ENCODE data around the gene GRID1.

Gene GRID1

DNA sequence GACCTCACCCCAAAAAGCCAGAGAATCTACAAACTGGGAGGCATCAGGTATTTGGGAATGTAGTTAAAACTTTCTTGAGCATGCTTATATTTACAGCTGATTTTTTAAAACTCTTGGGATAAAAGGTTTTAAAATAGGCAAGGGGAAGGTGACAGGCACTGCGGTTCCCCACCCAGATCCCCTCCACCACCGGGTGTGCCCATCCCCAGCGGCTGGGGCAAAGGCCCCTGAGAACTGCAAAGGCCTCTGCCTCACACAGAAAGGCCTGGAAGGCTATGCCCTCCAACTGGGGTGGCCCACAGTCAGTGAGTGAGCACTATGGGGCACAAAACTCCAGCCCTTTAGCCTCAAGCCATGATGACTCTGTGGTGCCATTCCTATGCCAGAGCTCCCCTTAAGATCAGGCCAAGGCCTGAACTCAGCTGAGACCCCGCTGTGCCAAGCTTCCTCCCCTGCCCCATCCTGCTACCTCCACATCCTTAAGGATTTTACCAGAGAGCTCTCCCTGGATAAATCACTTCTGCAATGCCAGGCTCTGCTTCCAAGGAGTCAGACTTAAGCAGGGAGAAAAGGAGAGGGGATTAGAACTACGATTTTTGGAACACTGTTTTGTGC lies 299.1 kb downstream of the GRID1 start:
- no peak for DNase-seq (ENCODE audit: low read depth in 3 of 3, low spot score in 1 of 3)

DNA sequence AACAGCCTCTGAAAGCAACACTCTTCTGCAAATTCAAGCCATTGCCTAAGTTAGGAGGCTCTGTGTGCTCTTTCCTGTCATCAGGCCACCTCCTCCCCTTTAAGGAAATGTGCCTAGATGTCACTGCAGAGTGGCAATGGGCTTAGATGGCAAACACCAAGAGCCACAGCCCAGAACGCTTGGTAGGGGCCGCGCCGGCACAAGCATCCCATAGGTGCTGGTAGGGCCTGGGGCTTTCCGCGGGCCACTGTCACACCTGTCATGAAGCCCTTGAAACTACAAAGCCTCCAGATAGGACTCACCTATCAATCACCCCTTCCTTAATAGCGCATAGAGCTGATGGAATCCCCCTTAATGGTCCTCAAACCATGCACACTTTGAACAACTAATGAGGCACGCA lies 299.9 kb downstream of the GRID1 start:
- DNase-seq (ENCODE audit: low read depth in 3 of 3, low spot score in 1 of 3) = no peak

DNA sequence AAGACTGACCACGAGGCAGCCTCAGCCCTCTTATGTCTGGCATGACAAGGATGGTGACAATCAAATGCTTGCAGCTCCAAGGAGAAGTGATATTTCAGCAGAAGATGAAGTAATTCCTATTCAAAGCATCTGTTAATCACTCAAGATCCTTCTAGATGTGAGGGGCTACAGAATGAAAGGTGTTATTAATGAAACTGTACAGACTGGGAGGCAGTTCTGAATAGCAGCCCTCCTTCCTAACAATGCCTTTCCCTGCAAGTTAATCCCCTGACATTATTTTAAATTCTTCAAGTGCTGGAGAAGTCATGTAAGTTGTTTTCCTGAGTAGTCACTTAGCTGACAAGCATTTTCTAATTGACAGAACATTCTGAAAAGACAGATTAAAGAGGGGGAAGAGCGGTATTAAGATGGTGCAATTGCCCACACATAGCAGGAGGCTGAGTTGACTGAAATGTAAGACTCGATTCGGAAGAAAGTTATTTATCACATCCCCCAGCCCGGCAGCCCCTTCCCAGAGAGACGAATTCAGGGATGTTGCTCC lies 300.8 kb downstream of the GRID1 start:
- DNase-seq (ENCODE audit: low read depth in 3 of 3, low spot score in 1 of 3) = no peak

DNA sequence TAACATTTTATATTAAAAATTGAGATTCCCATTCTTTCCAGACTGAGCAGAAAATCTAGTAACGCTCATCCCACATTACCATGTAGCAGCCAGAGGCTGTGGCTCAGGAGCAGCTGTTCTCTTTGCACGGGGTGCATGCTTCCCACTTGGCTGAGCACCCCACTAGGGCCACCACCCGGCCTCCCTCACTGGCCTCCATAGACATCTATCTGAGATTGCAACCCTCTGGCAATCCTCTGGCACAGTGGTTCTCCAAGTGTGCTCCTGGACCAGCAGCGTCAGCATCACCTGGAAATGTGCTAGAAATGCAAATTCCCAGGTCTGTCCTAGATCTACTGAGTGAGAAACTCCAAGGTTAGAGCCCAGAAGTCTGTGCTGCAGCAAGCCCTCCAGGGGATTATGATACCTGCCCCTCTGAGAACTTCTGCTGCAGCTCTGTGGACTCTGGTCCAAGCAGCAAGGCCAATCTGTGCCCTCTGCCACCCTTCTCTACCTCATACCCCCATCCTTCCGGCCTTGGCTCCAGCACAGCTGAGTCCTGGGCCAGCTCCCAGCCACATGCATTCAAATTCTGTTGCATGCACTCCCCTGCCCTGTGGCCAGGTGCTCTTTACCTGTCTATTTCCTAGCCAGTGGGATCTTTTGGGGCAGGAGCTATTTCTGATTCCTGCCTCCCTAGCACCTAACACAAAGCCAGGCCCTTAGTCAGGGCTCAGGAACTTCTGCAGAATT lies 301.5 kb downstream of the GRID1 start:
- DNase-seq (ENCODE audit: low read depth in 3 of 3, low spot score in 1 of 3) = no peak

DNA sequence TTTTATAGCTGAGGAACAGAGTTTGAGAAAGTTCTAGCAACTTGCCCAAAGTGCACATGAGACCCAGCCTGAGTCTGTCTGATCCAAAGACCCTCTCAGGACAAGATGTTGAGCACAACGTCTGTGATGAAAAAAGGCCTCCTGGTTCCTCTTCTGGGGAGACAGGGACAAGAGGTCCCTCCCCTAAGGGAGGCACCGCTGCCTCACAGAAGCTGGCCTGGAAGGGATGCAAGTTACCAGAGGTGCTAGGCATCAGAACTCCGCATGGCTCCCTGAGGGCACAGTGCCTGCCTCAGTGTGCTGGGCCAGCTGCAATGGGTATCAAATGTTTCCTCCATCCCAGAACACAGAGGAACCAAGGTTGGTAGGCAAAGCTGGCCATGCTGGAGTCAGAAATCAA lies 302.4 kb downstream of the GRID1 start:
- no peak for DNase-seq (ENCODE audit: low read depth in 3 of 3, low spot score in 1 of 3)

DNA sequence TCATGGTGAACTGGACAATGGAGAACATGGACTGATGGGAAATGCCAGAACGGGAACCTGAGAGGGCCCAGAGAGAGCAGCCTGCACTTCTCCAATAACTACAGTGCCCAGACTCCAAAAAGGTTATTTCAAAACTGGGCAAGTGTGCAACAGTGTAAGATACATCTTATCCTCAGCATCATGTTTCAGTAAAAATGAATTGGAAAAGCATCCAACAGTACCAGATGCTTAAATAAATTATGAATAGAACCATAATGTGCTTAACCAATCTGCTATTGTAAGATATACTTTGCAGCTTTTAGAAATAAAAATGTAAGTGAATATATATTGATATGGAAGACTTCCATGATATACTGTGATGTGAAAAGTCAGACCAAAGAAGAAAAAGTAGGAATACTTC lies 303.3 kb downstream of the GRID1 start:
- no peak for DNase-seq (ENCODE audit: low read depth in 3 of 3, low spot score in 1 of 3)

DNA sequence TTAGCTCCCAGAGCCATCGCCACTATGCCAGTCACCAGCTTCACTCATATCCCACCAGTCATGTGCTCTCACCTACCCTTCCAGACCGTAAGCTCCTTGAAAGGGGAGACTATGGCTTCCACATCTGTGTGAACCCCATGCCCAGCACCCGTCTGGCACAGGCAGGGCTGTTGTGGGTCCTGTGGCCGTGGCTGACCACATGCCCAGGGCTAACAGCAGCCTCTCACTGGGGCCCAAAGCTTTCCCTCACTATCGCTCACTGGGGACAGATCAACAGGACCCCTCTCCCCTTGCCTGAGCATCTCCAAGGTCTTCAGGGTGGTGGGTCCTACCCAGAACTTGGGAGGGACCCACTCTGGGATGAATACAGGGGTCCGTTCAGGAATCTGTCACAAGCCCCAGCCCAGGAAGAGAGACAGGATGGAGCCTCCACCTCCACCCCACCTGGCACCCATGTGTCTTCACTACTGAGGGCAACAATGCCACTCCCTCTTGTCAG lies 303.9 kb downstream of the GRID1 start:
- no peak for DNase-seq (ENCODE audit: low read depth in 3 of 3, low spot score in 1 of 3)

DNA sequence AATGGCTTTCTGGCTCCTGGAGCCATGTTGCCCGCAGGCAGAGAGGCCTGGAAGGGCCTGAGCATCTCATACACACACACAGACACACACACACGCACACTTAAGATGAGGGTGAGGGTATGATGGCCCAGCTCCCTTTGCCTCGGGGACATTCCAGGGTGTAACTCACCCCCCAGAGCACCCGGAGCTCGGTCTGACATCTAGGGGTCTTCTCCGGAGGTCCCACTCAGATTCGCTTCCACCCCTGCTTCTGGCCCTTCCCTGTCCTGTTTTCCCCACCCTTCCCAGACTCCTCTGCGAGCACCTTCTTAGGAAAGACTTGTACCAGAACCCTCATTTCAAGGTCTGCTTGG lies 304.4 kb downstream of the GRID1 start:
- DNase-seq (ENCODE audit: low read depth in 3 of 3, low spot score in 1 of 3) = no peak

DNA sequence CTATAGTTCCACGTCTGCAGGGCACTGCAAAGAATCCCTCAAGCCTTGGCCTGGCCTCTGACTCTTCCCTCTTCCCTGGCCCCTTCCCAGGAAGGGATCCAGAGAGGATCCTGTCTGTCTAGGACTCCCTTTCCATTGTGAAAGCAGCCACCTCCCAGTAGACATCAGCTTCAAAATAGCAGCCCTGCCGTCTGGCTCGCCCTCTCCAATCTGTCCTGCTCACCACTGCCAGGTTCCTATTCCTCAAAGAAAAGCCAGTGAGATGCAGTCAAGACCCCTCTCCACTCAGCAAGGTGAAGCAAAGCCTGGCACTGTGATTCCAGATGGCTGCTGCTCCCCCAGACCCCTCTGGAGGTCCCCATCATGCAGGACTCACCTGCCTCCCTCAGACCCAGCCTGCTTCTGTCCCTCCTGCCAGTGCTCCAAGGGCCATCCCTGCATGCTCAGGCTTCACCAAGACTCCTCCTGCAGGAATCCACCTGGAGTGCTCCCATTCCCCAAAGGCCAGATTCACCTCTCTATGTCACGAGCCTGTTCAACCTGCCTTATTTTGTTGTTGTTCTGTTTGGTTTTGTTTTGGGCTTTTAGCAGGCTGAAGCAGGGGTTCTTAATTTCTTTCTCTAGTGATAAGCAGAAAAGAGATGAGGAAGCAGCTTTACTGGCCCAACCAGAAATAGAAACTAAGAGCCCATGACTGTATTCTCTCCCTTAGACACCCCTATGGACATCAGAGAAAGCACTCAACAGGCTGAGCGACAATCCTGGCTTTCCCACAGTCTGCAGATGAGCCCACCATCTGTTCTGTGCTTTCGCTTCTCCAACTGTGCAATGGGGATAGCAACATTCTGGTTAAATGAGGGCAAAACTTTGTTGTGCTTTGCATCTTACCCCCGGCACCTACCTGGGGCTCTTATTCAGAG lies 305.1 kb downstream of the GRID1 start:
- DNase-seq (ENCODE audit: low read depth in 3 of 3, low spot score in 1 of 3) = no peak

DNA sequence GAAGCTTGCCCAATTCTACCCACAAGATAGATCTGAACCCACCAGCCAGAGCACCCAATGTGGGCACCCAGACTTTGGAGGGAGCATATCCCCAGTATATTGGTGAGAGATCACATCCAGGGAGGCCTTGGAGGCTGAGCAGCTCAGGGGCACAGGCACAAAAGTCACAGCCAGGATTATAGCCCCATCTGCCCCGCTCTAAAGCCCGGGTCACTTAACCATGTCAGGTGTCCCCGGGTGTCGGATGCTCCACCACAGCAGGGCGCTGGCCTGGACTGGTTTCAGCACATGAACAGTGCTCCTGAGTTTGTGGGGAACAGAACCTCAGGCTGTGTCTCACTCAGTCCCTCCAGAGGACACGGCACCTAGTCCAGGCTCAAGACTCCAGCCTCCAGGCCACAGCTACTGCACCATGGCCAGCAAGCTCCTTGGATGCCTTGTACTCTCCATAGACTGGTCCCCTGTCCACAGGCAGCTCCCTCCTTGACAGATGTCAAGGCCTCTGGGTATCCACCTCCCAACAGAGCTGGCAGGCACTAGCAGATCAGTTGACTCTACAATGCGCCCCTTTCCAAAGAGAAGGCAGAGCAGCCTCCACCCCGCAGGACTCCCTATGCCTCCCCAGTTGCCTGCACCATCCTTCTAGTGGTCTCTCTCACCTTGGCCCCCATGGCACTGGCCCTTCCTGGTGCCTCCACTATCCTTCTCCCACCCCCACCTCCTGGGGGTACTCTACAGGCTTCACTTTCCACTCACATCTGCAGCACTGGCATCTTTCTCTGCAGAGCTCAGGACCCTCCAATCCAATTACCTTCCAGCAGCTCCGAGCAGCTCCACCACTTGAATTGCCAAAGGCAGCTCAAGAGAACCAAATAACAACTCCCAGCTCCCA lies 306.0 kb downstream of the GRID1 start:
- DNase-seq (ENCODE audit: low read depth in 3 of 3, low spot score in 1 of 3) = no peak

DNA sequence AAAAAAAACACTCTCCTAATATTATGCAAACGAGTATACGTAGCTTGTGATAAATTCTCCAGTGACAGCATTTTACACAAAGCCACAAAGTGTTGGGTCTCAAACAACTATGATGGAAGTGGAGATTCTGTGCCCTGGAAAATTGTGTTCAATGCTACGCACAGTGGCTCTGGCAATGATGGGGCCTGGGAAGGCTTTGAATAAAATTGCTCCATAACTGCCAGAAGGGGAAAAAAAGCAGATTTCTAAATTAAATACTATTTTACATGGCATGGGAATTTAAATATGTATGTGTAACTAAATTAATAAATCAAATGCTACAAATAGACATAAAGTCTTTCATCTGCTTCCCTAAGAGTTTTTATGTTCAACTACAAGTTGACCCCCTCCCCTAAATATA lies 306.7 kb downstream of the GRID1 start:
- DNase-seq (ENCODE audit: low read depth in 3 of 3, low spot score in 1 of 3) = no peak

DNA sequence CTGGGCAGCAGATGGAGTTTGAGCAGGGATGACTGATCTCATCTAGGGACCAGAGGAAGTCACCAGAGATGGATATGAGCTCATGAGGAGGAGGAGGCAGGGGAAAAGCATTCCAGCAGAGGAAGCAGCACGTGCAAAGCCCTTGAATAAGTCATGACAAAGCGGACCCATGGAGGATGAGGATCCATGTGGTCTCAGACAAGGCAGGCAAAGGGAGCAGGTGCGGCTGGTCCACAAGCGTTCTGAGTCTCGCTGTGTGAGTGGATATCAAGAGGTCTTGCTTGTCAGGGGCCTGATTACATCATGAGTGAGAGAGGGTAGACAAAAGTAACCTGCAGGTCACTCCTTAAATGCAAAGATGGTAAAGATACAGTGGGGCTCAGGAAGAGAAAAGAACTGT lies 307.6 kb downstream of the GRID1 start:
- DNase-seq (ENCODE audit: low read depth in 3 of 3, low spot score in 1 of 3) = no peak

DNA sequence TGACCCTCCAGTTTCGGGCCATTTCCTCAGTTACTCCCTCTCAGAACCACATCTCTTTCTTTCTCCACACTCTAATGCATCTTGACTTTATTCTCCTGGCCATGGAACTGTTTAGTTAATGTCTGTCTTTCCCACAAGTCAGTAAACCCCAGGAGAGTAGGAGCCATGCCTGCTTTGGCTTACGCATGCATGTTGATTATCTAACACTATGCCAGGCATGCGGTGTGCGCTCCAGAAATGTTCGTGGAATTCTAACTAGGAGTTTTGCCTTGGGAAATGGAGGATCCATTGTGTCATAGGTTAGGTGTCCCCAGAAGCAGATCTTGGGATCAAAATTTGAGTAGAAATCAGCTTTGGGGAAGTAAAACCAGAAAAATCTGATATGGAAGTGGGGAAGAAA lies 308.9 kb downstream of the GRID1 start:
- no peak for DNase-seq (ENCODE audit: low read depth in 3 of 3, low spot score in 1 of 3)

DNA sequence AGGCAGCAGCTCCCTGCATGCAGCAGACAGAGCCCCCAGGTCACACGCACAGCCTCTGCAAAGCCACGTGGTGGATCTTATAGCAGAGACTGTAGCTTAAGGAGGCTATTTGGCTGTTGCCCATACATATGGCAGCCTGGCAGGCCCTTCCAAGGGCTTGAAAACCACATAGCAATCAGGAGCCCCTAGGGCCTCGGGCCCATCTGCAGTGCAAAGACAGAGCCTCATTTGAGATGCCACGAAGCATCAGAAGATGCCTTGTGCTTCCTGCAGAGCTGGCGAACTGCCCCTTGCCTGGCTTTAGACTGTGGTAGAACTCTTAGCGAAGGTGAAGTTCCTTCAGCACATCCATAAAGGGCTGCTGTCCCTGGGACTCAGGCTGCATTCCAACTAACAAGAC lies 309.9 kb downstream of the GRID1 start:
- DNase-seq (ENCODE audit: low read depth in 3 of 3, low spot score in 1 of 3) = no peak

DNA sequence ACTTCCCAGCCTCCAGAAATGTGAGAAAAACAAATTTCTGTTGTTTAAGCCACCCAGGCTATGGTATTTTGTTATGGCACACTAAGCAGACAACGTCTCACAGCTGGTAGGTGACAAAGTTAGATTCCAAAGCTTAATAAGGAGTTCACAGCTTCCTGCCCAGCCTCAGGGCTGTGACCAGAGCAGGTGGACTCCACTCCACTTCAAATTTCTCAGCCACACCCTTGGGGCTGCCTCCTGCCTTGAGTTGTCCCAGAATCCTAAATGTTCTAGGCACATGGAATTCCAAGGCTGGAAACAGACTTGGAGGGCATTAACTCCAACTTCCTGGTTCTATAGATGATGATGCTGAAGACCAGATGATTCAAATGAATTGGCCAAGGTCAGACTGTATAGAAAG lies 310.7 kb downstream of the GRID1 start:
- DNase-seq (ENCODE audit: low read depth in 3 of 3, low spot score in 1 of 3) = no peak

DNA sequence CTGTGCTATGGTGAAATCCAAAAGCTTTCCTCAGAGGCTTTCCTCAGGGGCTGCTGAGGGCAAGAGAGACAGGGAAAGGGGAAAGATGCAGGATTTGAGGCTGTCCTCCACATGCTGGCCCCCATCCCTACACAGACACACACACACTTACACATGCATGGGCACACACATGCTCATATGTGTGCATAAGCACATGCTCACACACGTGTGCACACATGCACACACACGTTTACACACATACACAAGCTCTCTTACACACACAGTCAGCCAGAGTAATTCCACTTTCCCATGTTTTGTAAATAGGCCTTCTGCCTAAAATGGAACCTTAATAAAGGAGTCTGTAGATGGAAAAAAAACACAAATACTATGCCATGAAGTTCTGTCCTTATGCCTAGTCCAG lies 312.9 kb downstream of the GRID1 start:
- DNase-seq (ENCODE audit: low read depth in 3 of 3, low spot score in 1 of 3) = no peak

DNA sequence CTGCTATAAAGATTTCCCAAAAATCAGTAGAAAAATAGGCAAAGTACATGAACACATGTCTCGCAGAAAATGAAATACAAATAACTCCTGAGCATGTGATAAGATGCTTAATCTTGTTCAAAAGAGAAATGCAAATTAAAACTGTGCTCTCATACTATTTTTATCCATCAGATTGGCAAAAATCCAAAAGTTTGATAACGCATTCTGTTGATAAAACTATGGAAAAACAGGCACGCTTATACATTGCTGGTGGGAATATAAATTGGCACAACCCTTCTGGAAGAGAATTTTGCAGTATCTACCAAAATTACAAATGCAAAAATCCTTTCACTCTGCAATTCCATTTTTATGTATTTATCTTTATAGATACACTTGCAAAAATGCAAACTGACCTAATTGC lies 315.0 kb downstream of the GRID1 start:
- no peak for DNase-seq (ENCODE audit: low read depth in 3 of 3, low spot score in 1 of 3)

DNA sequence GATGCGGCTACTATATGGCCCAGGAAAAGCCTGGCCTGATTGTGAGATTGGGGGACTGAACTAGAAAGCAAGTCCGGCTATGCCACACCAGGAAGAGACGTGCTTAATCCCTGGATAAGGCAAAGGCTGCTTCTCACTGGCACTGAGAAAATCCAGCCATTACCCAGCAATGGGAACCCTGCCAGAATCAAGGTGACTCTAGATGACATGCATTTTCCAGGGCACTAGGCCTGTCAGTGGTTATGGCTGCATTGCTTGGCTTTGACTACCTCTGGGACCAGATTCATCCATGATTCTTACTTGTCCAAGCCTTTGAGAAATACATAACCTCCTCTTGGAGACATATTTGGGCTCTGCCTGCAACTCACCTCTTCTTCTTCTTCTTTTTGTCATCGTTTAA lies 317.2 kb downstream of the GRID1 start:
- DNase-seq (ENCODE audit: low read depth in 3 of 3, low spot score in 1 of 3) = no peak

DNA sequence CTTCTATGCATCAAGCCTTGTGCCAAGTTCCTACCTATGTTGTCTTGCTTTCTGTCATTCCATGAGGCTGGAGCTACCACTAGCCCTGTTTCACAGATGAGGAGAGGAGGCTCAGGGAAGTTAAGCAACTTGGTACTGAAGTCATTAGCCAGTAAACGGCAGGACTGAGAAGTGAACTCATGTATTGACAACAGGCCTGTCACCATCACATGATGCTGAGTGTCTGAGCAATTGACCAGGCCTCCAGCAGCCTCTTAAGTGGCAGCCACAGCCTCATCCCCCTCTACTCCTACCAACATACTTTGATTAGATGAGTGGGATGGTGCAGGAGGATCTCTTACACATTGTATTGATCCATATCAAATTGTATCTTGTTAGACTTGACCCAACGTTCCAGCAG lies 317.6 kb downstream of the GRID1 start:
- no peak for DNase-seq (ENCODE audit: low read depth in 3 of 3, low spot score in 1 of 3)

DNA sequence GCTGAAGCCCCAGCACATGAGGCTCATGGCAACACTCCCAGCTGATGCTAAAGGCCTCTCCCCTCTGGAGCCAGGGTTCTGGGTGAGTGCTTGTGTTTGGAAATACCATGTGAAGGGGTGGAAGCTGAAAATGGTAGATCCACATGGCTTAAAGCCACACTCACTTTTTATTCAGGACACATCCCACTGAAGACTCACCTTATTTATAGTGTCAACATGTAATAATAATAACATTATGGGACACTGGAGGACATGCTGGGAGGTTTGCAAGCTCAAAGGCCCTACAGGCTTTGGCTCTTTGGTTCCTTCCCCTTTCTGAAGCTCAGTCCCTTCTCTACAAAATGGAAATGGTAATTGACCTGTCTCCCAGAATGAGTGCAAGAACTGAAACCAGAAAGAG lies 318.0 kb downstream of the GRID1 start:
- no peak for DNase-seq (ENCODE audit: low read depth in 3 of 3, low spot score in 1 of 3)

DNA sequence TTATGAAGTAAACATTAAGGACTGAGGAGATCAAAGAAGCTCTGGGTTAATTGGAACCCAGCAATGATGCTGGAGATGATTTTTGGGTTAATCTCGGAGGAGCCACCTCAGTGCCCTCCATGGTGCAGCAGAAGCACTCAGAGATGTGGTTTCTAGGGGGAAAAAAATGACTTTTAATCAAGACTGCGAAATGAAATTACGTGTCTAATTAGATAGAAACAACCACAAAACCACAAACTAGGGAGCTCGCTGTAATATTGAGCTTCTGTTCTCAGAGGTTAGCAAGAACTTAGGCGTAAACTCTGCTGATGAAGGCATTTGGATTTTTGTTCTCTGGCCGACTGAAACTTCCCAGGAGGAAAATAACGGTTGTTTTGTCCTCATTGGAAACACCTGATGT lies 319.0 kb downstream of the GRID1 start:
- no peak for DNase-seq (ENCODE audit: low read depth in 3 of 3, low spot score in 1 of 3)

Data from stimulated activated CD4-positive, alpha-beta T cell treated with anti-CD3 and anti-CD28 coated beads, TNF-alpha, amount 100 ng/mL, for 1 hour (primary cell).